SH-SY5Y (cell line): ENCODE data around the gene SYS1.

Experiments
- GATA2 ChIP-seq: IDR thresholded peaks from 2 replicates; pipeline ENCODE4 v1.6.1; 2011; ENCODE audit warnings: mild to moderate bottlenecking, low read depth, low read length
- GATA3 ChIP-seq: IDR thresholded peaks from 2 replicates; pipeline ENCODE4 v1.6.1; 2011; ENCODE audit warnings: low read depth, mild to moderate bottlenecking, low read length, moderate library complexity

DNA sequence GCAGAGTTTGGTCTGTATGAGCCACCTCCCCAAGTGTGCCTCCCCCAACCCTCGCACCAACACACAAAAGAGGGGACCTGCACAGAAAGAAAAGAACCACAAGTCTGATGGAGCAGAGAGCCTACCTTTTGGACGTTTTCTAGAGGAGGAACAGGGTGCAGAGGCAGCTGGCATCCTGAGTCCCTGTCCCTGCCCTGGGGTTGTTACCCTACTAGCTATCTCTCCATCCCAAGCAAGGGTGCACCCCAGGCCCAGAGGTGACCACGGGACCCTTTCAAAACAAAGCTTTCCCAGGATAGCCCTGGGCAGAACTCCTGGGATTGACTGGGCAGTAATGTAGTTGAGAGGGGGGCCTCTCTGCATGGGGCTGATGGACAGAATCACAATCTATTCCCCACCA is 45.1 kb upstream of the SYS1 start:
- no peak for TF ChIP-seq GATA2
- no peak for TF ChIP-seq GATA3
